ENCODE data around the gene MROH2A.
"Not testable (repeated sequence)": the region's sequence is repeated elsewhere in the genome, so short reads cannot be mapped to it uniquely, and the experiment has no call there.

The MROH2A gene

GRCh38 chr2:233778030-233778429 lies at the start of gene MROH2A:
MROH2A (plus strand) TSS chr2:233778330; CDS start chr2:233779359, 1,029 bp downstream.
- no peak for DNase-seq (ENCODE audit: low read depth in 3 of 3)

GRCh38 chr2:233728723-233729301 lies 49.3 kb upstream of the MROH2A start, which contains the start of gene UGT1A3:
UGT1A3 (plus strand) TSS chr2:233729042; CDS start chr2:233729127, 85 bp downstream.
- no peak for DNase-seq (ENCODE audit: low read depth in 3 of 3)

GRCh38 chr2:233736868-233737653 lies 41.1 kb upstream of the MROH2A start:
- DNase-seq (ENCODE audit: low read depth in 3 of 3): not testable (repeated sequence)

GRCh38 chr2:233740870-233741269 lies 37.3 kb upstream of the MROH2A start:
- no peak for DNase-seq (ENCODE audit: low read depth in 3 of 3)

- DNase-seq (ENCODE audit: low read depth in 3 of 3): no peak
Observed at GRCh38 chr2:233743464-233744259, 34.5 kb upstream of the MROH2A start.

GRCh38 chr2:233745073-233745755 lies 32.9 kb upstream of the MROH2A start:
- no peak for DNase-seq (ENCODE audit: low read depth in 3 of 3)

GRCh38 chr2:233745838-233746237 lies 32.3 kb upstream of the MROH2A start:
- not testable (repeated sequence) for DNase-seq (ENCODE audit: low read depth in 3 of 3)

GRCh38 chr2:233746475-233747282 lies 31.5 kb upstream of the MROH2A start:
- DNase-seq (ENCODE audit: low read depth in 3 of 3): no peak

GRCh38 chr2:233747283-233747544 lies 30.9 kb upstream of the MROH2A start:
- DNase-seq (ENCODE audit: low read depth in 3 of 3): no peak

GRCh38 chr2:233750689-233751088 lies 27.4 kb upstream of the MROH2A start:
- DNase-seq (ENCODE audit: low read depth in 3 of 3): not testable (repeated sequence)

- not testable (repeated sequence) for DNase-seq (ENCODE audit: low read depth in 3 of 3)
Observed at GRCh38 chr2:233751212-233752009, 26.7 kb upstream of the MROH2A start.

- DNase-seq (ENCODE audit: low read depth in 3 of 3): no peak
Observed at GRCh38 chr2:233754872-233755611, 23.1 kb upstream of the MROH2A start.

- no peak for DNase-seq (ENCODE audit: low read depth in 3 of 3)
Observed at GRCh38 chr2:233756429-233757081, 21.6 kb upstream of the MROH2A start.

- DNase-seq (ENCODE audit: low read depth in 3 of 3): no peak
Observed at GRCh38 chr2:233758141-233758540, 20.0 kb upstream of the MROH2A start.

GRCh38 chr2:233758849-233759248 lies 19.3 kb upstream of the MROH2A start:
- DNase-seq (ENCODE audit: low read depth in 3 of 3): no peak

- no peak for DNase-seq (ENCODE audit: low read depth in 3 of 3)
Observed at GRCh38 chr2:233760043-233760442, 18.1 kb upstream of the MROH2A start, which contains the start of gene UGT1A1. UGT1A1 (plus strand) TSS chr2:233760270; CDS start chr2:233760288, 18 bp downstream.

- DNase-seq (ENCODE audit: low read depth in 3 of 3): no peak
Observed at GRCh38 chr2:233761040-233761769, 16.9 kb upstream of the MROH2A start.

- no peak for DNase-seq (ENCODE audit: low read depth in 3 of 3)
Observed at GRCh38 chr2:233764264-233764663, 13.9 kb upstream of the MROH2A start.
